ENCODE results near the gene TCF23.
"Not testable (repeated sequence)": the region's sequence is repeated elsewhere in the genome, so short reads cannot be mapped to it uniquely, and the experiment has no call there.

The TCF23 gene

DNA sequence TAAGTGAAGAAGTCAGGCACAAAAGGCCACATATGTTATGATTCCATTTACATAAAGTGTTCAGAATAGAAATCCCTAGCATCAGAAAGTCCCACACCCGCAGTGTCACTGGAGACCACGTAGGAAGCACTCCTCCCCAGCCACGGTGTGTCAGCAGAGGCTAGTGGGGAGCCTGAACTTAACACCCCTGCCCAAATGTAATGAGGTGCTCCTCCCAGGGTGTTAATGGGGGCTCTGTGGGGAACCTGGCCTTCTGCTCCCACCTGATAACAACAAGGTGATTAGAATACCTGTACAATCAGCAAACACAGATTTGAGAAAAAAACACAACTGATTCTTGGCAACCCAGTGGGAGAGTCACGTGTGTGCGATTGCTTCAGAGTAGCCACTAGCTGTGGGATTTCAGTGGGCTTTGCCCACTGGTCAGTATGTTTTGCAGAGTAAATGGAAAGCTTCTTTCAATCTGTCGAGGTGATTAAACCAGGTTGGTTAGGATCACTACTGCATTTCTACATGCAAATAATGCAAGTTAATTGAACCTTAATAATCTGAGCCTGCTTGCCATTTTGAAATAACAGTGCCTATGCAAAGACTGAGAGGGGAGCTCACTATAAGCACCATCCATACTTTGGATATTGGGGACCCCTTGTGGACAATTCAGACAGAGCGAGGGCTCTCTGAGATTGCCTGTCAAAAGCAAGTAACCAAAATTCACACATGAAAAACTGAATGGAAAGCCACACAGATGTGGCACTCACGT is 42.4 kb downstream of the TCF23 start:
- peak; percentile 67 for DNase-seq (ENCODE audit: low read depth)

DNA sequence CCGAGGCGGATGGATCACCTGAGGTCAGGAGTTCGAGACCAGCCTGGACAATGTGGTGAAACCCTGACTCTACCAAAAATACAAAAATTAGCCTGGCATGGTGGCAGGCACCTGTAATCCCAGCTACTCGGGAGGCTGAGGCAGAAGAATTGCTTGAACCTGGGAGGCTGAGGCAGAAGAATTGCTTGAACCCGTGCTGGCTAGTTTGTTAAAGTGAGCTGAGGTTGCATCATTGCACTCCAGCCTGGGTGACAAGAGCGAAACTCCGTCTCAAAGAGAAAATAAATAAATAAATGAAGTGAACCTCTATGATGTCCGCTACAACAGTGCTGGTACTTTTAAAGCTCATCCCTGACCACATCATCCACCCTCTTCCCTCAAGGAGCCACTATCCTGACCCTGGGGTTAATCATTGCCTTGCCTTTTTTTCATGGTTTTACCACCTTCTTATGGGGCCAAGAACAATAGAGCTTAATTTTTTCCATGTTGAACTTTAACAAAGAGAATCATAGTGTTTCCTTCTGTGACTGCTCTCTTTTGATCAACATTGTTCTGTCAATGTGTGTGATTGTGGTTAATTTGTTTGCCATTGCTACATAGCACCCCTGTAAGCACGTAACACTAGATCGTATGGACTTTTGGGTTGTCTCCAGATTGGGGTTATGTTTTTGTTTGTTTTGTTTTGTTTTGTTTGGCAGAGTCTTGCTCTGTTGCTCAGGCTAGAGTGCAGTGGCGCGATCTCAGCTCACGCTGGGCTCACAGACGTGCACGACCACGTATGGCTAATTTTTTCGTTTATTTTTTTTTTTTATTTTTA is 45.9 kb downstream of the TCF23 start:
- peak; percentile 25 for DNase-seq (ENCODE audit: low read depth)

DNA sequence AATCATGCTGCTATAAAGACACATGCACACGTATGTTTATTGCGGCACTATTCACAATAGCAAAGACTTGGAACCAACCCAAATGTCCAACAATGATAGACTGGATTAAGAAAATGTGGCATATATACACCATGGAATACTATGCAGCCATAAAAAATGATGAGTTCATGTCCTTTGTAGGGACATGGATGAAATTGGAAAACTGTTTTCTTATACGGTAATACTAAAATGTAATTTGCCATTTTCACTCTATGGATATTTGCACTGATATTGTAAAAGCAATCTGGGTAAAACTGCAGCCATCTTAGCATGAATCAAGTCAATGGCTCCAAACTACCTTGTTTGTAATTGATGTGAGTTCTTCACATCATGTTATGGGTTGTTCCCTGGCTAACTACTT is 47.0 kb downstream of the TCF23 start:
- DNase-seq (ENCODE audit: low read depth): not testable (repeated sequence)

DNA sequence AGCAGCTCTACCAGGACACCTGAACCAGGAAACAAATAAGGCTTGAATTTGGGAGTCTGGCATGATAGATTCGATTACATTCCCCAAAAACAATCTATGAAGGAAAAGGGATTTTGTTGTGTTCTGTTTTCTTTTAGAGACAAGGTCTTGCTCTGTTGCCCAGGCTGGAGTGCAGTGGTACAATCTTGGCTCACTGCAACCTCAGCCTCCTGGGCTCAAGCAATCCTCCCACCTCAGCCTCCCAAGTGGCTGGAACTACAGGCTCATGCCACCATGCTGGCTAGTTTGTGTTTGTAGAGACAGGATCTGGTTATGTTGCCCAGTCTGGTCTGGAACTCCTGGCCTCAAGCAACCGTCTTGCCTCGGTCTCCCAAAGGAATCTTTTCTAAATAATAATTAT is 49.3 kb downstream of the TCF23 start:
- not testable (repeated sequence) for DNase-seq (ENCODE audit: low read depth)

GRCh38 chr2:27198627-27199026 is 49.8 kb downstream of the TCF23 start:
- no peak for DNase-seq (ENCODE audit: low read depth)

GRCh38 chr2:27199241-27199640 is 50.4 kb downstream of the TCF23 start:
- DNase-seq (ENCODE audit: low read depth): no peak

DNA sequence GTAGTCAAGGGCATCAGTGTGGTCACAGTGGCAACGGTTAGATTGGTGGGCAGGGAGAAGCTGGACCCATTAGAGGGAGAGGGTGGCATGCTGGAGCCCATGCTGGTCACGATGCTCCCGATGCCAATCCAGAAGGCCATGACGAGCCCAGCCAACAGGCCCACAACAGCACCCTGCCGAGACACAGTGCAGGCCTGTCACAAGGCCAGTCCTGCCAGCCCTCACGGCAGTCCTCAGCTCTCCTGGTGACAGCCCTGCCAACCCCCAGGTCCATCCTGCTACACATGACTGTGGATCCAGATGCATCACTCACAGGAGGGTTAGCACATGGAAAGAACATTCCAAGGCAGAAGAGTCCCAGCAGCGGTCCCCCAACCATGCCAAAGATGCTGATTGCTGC is 52.9 kb downstream of the TCF23 start:
- no peak for DNase-seq (ENCODE audit: low read depth)

DNA sequence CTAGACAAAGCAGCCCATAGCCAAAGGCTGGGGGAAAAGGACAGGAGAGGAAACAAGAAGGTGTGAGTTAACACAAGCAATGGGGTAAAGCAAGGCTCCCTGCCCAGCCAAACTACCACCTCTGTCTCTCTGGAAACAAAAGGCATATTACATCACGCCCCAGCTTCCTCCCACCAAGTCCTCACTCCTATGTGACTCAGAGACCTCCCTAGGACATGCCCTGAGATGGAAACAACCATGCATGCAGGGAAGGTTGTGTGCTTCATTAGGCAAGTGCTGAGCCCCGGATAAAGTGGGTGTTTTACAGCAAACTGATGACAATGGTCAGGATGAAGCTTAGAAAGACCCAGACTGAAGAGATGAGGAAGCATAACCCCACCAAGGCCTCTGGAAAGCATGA is 54.0 kb downstream of the TCF23 start:
- DNase-seq (ENCODE audit: low read depth): peak; percentile 70

DNA sequence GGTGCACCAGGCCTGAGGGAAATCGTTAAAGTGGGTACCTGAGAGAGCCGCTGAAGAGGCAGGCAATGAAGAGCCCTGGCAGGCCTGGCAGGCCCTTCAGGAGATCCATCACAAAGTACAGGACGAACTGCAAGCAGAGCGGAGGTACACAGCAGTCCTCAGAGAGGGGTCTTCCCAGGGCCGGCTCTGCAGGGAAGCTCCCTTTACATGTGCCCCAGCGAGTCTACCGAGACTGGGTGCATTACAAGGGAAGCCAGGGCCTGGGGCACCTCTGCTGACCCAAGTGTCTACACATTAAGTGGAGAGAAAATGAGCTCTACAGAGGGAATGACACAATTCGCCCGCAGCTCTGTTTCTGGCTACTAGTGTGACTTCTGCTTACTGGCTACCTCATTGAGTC is 54.9 kb downstream of the TCF23 start:
- no peak for DNase-seq (ENCODE audit: low read depth)

DNA sequence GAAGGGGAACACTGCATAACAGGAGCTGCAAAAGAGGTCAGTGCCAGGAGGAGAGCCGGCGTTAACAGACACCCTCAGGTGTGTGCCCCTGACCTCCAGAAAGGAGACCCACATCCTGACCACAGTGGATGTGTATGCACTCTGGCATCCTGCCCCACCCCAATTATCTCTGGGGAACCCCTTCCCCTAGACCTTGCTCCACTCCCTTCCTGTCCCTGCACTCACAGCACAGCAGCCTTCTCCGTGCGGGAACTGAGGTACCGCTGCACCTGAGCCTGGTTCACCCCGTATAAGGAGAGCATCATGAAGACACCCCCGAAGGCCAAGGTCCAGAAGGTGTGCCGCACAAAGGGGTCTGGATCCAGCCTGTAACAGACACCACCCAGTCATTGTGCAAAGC is 55.8 kb downstream of the TCF23 start:
- DNase-seq (ENCODE audit: low read depth): no peak

DNA sequence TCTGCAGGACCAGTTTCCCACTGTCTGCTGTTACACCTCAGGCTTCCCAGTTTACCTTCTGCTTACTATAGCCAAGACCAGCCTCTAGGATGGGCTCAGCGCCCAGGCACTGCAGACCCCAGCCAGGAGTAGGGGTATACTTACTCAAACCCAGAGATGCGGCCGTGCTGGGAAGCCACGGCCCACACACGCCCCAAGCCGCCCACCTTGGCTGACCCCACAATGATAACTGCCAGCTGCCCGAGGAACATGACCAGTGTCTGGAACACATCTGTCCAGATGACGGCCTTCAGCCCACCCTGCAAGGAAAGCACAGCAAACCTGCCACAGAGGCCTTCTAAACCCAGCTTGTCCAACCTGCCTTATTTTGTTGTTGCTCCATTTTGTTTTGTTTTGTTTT is 56.4 kb downstream of the TCF23 start:
- no peak for DNase-seq (ENCODE audit: low read depth)

DNA sequence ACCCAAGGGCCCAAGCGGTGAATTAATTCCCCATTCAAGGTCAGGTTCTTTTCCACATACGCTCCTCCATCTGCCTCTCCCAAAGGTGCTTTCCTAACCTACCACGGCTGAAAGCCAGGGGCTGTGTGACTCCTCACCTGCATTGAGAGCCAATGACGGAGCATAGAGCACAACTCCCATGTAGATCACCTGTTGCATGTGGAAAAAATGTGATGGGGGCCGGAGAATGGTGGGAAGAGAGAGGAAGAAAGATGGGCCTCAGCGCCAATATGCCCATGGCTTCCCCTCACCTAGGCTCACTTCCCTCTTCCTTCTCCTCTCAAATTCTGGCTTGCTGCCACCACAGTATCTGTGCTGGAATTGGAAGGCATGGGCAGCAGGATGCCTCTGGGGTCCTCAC is 57.5 kb downstream of the TCF23 start:
- DNase-seq (ENCODE audit: low read depth): no peak

Data from iris pigment epithelial cell (primary cell).